ENCODE data around the gene CAVIN3.

CAVIN3 gene

GRCh38 chr11:6269994-6270393 lies 50.3 kb downstream of the CAVIN3 start:
- no peak for DNase-seq (ENCODE audit: low spot score)
